Uterus (tissue), 4 donors: ENCODE results near the gene NREP. TPM values are rescaled to one million over a fixed set of nuclear protein-coding genes. Genes with fewer than 3 reads are reported as not detected.

Source experiments
- DNase-seq, 2 donors: peaks; one replicate each; pipeline ENCODE4 v3.0.0-alpha.2; 2019 to 2020
- H3K27ac ChIP-seq, 2 donors: fragments of 200-600 bp; sonication (generic); 1 replicate in 1 of 2; 2 replicates in 1 of 2; pipeline ENCODE4 v1.5.1; 2016 to 2018
- H3K27me3 ChIP-seq, 2 donors: fragments of 200-600 bp; sonication (generic); one replicate each; pipeline ENCODE4 v1.5.1; 2018 to 2019; ENCODE audit warnings: control low read depth in 1 of 2
- H3K36me3 ChIP-seq, 2 donors: fragments of 200-600 bp; sonication (generic); one replicate each; pipeline ENCODE4 v1.5.1; 2019; ENCODE audit warnings: control low read depth in 1 of 2
- H3K4me1 ChIP-seq, 2 donors: fragments of 200-600 bp; sonication (generic); one replicate each; pipeline ENCODE4 v1.5.1; 2018 to 2019; ENCODE audit warnings: control low read depth in 1 of 2
- H3K4me3 ChIP-seq, 2 donors: fragments of 200-600 bp; sonication (generic); 1 replicate in 1 of 2; 2 replicates in 1 of 2; pipeline ENCODE4 v1.5.1; 2018 to 2019; ENCODE audit warnings: mild to moderate bottlenecking in 1 of 2
- H3K9me3 ChIP-seq, 2 donors: fragments of 200-600 bp; sonication (generic); one replicate each; pipeline ENCODE4 v1.5.1; 2019; ENCODE audit warnings: control low read depth in 1 of 2
- POLR2A ChIP-seq, 2 donors: fragments of 450-650 bp; IDR thresholded peaks; one replicate each; pipeline ENCODE4 v1.6.1; 2016; ENCODE audit warnings: antibody characterized with exemption in 2 of 2, mild to moderate bottlenecking in 1 of 2, moderate library complexity in 1 of 2
- intact Hi-C: fragments of 100-400 bp; cut with DNase I; formaldehyde crosslinking; loops from one replicate; pipeline ENCODE4 v1.15.1; 2023; ENCODE audit warnings: low total_unique reads
- total RNA-seq, 4 donors: library from RNA; depleted of rRNA in 3 of 4; stranded (reverse); fragments of >200 nt in 3 of 4; gene quantifications; one replicate each; pipeline versions ENCODE4 v1.1.0 to v1.2.4, GENCODE V29; 2014 to 2023
- TF ChIP-seq, protein P1 (sequence below), 4 experiments: fragments of 200-600 bp in 2 of 4; fragments of 450-650 bp in 2 of 4; sonication (generic) in 2 of 4; IDR thresholded peaks; one replicate each; pipeline ENCODE4 v1.5.1; 2016 to 2019; ENCODE audit warnings: antibody characterized with exemption in 4 of 4, mild to moderate bottlenecking in 2 of 4, moderate library complexity in 1 of 4
- donor health status: DM: yes; HTN: yes; CAD: no.

NREP gene
- total RNA-seq, 4 donors from 2014 or later, result 21.4 to 779 (median 52.6) TPM

GRCh38 chr5:111795142-111795541 lies 38.1 kb upstream of the NREP start:
- no peaks in the 10 kb centered on the region for H3K9me3 ChIP-seq
- no peaks in the 10 kb centered on the region for H3K27me3 ChIP-seq
- no peaks in the 10 kb centered on the region for H3K4me1 ChIP-seq
- H3K4me3 ChIP-seq, result no peak overlapping the region
- intact Hi-C loops, result no loop called here
- H3K27ac ChIP-seq, result no peak overlapping the region
- H3K36me3 ChIP-seq, result no peaks in the 10 kb centered on the region
- no peak for TF ChIP-seq POLR2A (IDR thresholded peaks at IDR 0.05)
- TF ChIP-seq, protein P1, sequence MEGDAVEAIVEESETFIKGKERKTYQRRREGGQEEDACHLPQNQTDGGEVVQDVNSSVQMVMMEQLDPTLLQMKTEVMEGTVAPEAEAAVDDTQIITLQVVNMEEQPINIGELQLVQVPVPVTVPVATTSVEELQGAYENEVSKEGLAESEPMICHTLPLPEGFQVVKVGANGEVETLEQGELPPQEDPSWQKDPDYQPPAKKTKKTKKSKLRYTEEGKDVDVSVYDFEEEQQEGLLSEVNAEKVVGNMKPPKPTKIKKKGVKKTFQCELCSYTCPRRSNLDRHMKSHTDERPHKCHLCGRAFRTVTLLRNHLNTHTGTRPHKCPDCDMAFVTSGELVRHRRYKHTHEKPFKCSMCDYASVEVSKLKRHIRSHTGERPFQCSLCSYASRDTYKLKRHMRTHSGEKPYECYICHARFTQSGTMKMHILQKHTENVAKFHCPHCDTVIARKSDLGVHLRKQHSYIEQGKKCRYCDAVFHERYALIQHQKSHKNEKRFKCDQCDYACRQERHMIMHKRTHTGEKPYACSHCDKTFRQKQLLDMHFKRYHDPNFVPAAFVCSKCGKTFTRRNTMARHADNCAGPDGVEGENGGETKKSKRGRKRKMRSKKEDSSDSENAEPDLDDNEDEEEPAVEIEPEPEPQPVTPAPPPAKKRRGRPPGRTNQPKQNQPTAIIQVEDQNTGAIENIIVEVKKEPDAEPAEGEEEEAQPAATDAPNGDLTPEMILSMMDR (IDR thresholded peaks at IDR 0.05), result no peak
- DNase-seq, result no peak

GRCh38 chr5:111792471-111793058 lies 35.6 kb upstream of the NREP start:
- Histone ChIP-seq H3K9me3 (no peaks in the 10 kb centered on the region), H3K27ac (no peak overlapping the region), H3K4me1 (no peaks in the 10 kb centered on the region), H3K27me3 (no peaks in the 10 kb centered on the region), H3K4me3 (no peak overlapping the region), H3K36me3 (no peaks in the 10 kb centered on the region)
- DNase-seq, result no peak
- TF ChIP-seq, protein P1 (IDR thresholded peaks at IDR 0.05), result no peak
- TF ChIP-seq POLR2A (IDR thresholded peaks at IDR 0.05), result no peak
- intact Hi-C loops, result no loop called here

GRCh38 chr5:111790295-111790694 lies 33.3 kb upstream of the NREP start:
- intact Hi-C loops, result no loop called here
- TF ChIP-seq POLR2A (IDR thresholded peaks at IDR 0.05), result no peak
- TF ChIP-seq, protein P1 (IDR thresholded peaks at IDR 0.05), result no peak
- Histone ChIP-seq H3K36me3 (no peaks in the 10 kb centered on the region), H3K9me3 (no peaks in the 10 kb centered on the region), H3K4me3 (no peak overlapping the region), H3K27ac (no peak overlapping the region), H3K27me3 (no peaks in the 10 kb centered on the region), H3K4me1 (no peaks in the 10 kb centered on the region)
- DNase-seq, result no peak

DNA sequence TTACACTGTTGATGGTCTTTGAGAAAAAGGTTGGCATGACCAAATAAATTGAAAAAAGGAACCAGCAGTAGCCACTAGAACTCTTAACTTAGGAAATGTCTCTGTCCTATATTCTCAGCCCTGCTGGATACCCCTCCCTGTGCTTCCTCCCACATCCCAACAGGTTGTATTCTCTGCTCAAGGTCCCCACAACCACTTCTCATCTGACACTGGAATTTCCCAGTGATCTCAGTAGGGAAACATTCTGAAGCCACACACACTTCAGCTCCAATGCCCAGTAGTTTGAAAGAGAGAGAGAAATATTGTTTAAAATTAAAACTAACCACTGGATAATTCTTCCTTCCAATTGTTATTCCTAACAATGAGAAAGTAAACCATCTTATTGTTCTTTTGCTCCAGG lies 30.0 kb upstream of the NREP start:
- no peaks in the 10 kb centered on the region for H3K9me3 ChIP-seq
- H3K4me3 ChIP-seq, result no peak overlapping the region
- H3K36me3 ChIP-seq, result no peaks in the 10 kb centered on the region
- no peak for TF ChIP-seq POLR2A (IDR thresholded peaks at IDR 0.05)
- TF ChIP-seq, protein P1 (IDR thresholded peaks at IDR 0.05), result no peak
- DNase-seq, result no peak
- H3K27ac ChIP-seq, result no peak overlapping the region
- intact Hi-C loops, result no loop called here
- no peaks in the 10 kb centered on the region for H3K27me3 ChIP-seq
- no peaks in the 10 kb centered on the region for H3K4me1 ChIP-seq

- no peaks in the 10 kb centered on the region for H3K4me1 ChIP-seq
- H3K27me3 ChIP-seq, result no peaks in the 10 kb centered on the region
- DNase-seq, result no peak
- no peaks in the 10 kb centered on the region for H3K36me3 ChIP-seq
- H3K27ac ChIP-seq, result no peak overlapping the region
- no peak overlapping the region for H3K4me3 ChIP-seq
- no peaks in the 10 kb centered on the region for H3K9me3 ChIP-seq
- intact Hi-C loops, result no loop called here
- no peak for TF ChIP-seq POLR2A (IDR thresholded peaks at IDR 0.05)
- TF ChIP-seq, protein P1 (IDR thresholded peaks at IDR 0.05), result no peak
These were observed 27.6 kb upstream of the NREP start for GRCh38 chr5:111784491-111785181.
